Prostate gland (tissue), 2 donors: Measurements from ENCODE around the gene KCTD11. TPM values are rescaled to one million over a fixed set of nuclear protein-coding genes. Genes with fewer than 3 reads are reported as not detected.

ENCODE experiments used
- DNase-seq: peaks from one replicate; pipeline ENCODE4 v3.0.0-alpha.2; 2019; ENCODE audit warnings: low spot score
- H3K27ac ChIP-seq, 2 donors: fragments of 200-600 bp; sonication (generic); 2 replicates each; pipeline ENCODE4 v1.5.1; 2017 to 2019
- H3K27me3 ChIP-seq: fragments of 200-600 bp; sonication (generic); replicated peaks from 2 replicates; pipeline ENCODE4 v1.5.1; 2019; ENCODE audit not compliant: insufficient read depth
- H3K36me3 ChIP-seq, 2 donors: fragments of 200-600 bp; sonication (generic); 1 replicate in 1 of 2; 2 replicates in 1 of 2; pipeline versions ENCODE4 v1.5.1 to v1.8.1; 2017 to 2019
- H3K4me1 ChIP-seq: fragments of 200-600 bp; sonication (generic); replicated peaks from 2 replicates; pipeline ENCODE4 v1.5.1; 2019
- H3K4me3 ChIP-seq, 2 donors: fragments of 200-600 bp; sonication (generic); 2 replicates each; pipeline ENCODE4 v1.5.1; 2017 to 2019
- H3K9me3 ChIP-seq: fragments of 200-600 bp; sonication (generic); 2 replicates; pipeline ENCODE4 v1.5.1; 2017
- CTCF ChIP-seq, 4 experiments: fragments of 200-600 bp in 2 of 4; fragments of 450-650 bp in 2 of 4; sonication (generic) in 2 of 4; IDR thresholded peaks; 1 replicate in 3 of 4; 2 replicates in 1 of 4; pipeline ENCODE4 v1.5.1; 2016 to 2019; ENCODE audit warnings: antibody characterized with exemption in 4 of 4, mild to moderate bottlenecking in 2 of 4, moderate library complexity in 2 of 4
- POLR2A ChIP-seq: fragments of 450-650 bp; IDR thresholded peaks from one replicate; pipeline ENCODE4 v1.6.1; 2016; ENCODE audit warnings: antibody characterized with exemption, mild to moderate bottlenecking
- POLR2AphosphoS5 ChIP-seq: sonication (generic); formaldehyde crosslinking; IDR thresholded peaks from one replicate; pipeline ENCODE4 v1.6.1; 2017; ENCODE audit warnings: antibody characterized with exemption
- WGBS: methylation state at CpG from one replicate; pipeline ENCODE4 v1.1.5; 2018; 5-methylcytosine and 5-hydroxymethylcytosine counted together
- intact Hi-C: fragments of 100-400 bp; cut with DNase I; formaldehyde crosslinking; loops from one replicate; pipeline ENCODE4 v1.14.2; 2022
- total RNA-seq, 2 donors: library from RNA; depleted of rRNA; stranded (reverse); fragments of >200 nt; gene quantifications; one replicate each; pipeline ENCODE4 v1.1.0, GENCODE V29; 2016

The KCTD11 gene
- total RNA-seq, 2 donors from 2014 or later: 8.9 to 15.2 TPM

GRCh38 chr17:7352910-7353635 is 1.1 kb downstream of the KCTD11 start:
- no peaks in the 10 kb centered on the region for H3K36me3 ChIP-seq
- intact Hi-C loops: loop anchor here (5.0 to 10.0 kb wide), 4 partner anchors 39 to 334 kb away; partner anchors contain the start of genes PLSCR3, POLR2A, SENP3 and SLC35G6
- DNase-seq: no peak
- peak overlapping the region in 1 of 2 donors; percentile 94 for H3K4me3 ChIP-seq
- peaks cover 9% of the 10 kb centered on the region for H3K4me1 ChIP-seq
- H3K27ac ChIP-seq: peak overlapping the region; percentile 97 to 98
- 88% methylated on average over 35 of the region's 37 CpGs for WGBS
- no peaks in the 10 kb centered on the region for H3K9me3 ChIP-seq
- TF ChIP-seq POLR2A (no peak), CTCF (IDR thresholded peaks at IDR 0.05) (no peak)
- no peaks in the 10 kb centered on the region for H3K27me3 ChIP-seq

- TF ChIP-seq CTCF (IDR thresholded peaks at IDR 0.05) (no peak), POLR2A (peak; percentile 36)
- no peaks in the 10 kb centered on the region for H3K9me3 ChIP-seq
- H3K36me3 ChIP-seq: no peaks in the 10 kb centered on the region
- intact Hi-C loops: loop anchor here (5.0 to 10.0 kb wide), 4 partner anchors 38 to 333 kb away; partner anchors contain the start of genes PLSCR3, POLR2A, SENP3 and SLC35G6
- WGBS: 60% methylated on average over 9 of the region's 9 CpGs
- no peak for DNase-seq
- H3K27ac ChIP-seq: peak overlapping the region in 1 of 2 donors; percentile 38
- no peak overlapping the region for H3K4me3 ChIP-seq
- peaks cover 9% of the 10 kb centered on the region for H3K4me1 ChIP-seq
- H3K27me3 ChIP-seq: no peaks in the 10 kb centered on the region
Observed at GRCh38 chr17:7354262-7354843, 2.4 kb downstream of the KCTD11 start.

- intact Hi-C loops: loop anchor here (10.0 kb wide), 1 partner anchor 130 kb away; the partner anchor contains the start of genes POLR2A and SLC35G6
Observed at GRCh38 chr17:7355053-7355452, 3.1 kb downstream of the KCTD11 start, which contains the start of gene TMEM95. TMEM95 (plus strand) TSS chr17:7355156; CDS start chr17:7355205, 49 bp downstream.

GRCh38 chr17:7355573-7355972 is 3.6 kb downstream of the KCTD11 start:
- Histone ChIP-seq H3K4me1 (peaks cover 5% of the 10 kb centered on the region), H3K27ac (no peak overlapping the region)
- TF ChIP-seq POLR2AphosphoS5: no peak
- TF ChIP-seq CTCF (IDR thresholded peaks at IDR 0.05): no peak
- TF ChIP-seq POLR2A: no peak

More at GRCh38 chr17:7355053-7355452, 3.1 kb downstream of the KCTD11 start, which contains the start of gene TMEM95:
- Histone ChIP-seq H3K27ac (peak within 1 kb of the TSS in 1 of 2 donors; percentile 38), H3K9me3 (no peaks in the 10 kb centered on the region), H3K27me3 (no peaks in the 10 kb centered on the region), H3K36me3 (no peaks in the 10 kb centered on the region), H3K4me3 (no peak within 1 kb of the TSS), H3K4me1 (peaks cover 5% of the 10 kb centered on the region)
- 54% methylated on average over 10 of the region's 10 CpGs for WGBS
- DNase-seq: no peak
- TF ChIP-seq CTCF (IDR thresholded peaks at IDR 0.05): no peak
- peak; percentile 35 for TF ChIP-seq POLR2AphosphoS5

More at GRCh38 chr17:7355573-7355972, 3.6 kb downstream of the KCTD11 start:
- Histone ChIP-seq H3K27me3 (no peaks in the 10 kb centered on the region), H3K36me3 (no peaks in the 10 kb centered on the region), H3K4me3 (no peak overlapping the region), H3K9me3 (no peaks in the 10 kb centered on the region)
- DNase-seq: no peak
- intact Hi-C loops: loop anchor here (10.0 kb wide), 1 partner anchor 129 kb away; the partner anchor contains the start of genes POLR2A and SLC35G6
- WGBS: 80% methylated on average over 8 of the region's 8 CpGs
